Measurements from ENCODE around the gene AOPEP. TPM values are rescaled to one million over a fixed set of nuclear protein-coding genes. Genes with fewer than 3 reads are reported as not detected.

AOPEP gene
- total RNA-seq, 1 experiment from 2014 or later = 119 TPM

GRCh38 chr9:94817291-94818177, 91.0 kb downstream of the AOPEP start:
- DNase-seq (ENCODE audit: low read depth) = no peak

GRCh38 chr9:94818178-94818541, 91.7 kb downstream of the AOPEP start:
- peak; percentile 72 for DNase-seq (ENCODE audit: low read depth)

GRCh38 chr9:94819161-94819687, 92.7 kb downstream of the AOPEP start:
- no peak for DNase-seq (ENCODE audit: low read depth)

GRCh38 chr9:94821098-94821887, 94.8 kb downstream of the AOPEP start:
- no peak for DNase-seq (ENCODE audit: low read depth)

GRCh38 chr9:94822273-94822672, 95.8 kb downstream of the AOPEP start:
- DNase-seq (ENCODE audit: low read depth) = no peak

GRCh38 chr9:94823710-94824109, 97.2 kb downstream of the AOPEP start:
- DNase-seq (ENCODE audit: low read depth) = no peak

- DNase-seq (ENCODE audit: low read depth) = no peak
Observed at GRCh38 chr9:94824411-94824810, 97.9 kb downstream of the AOPEP start.

GRCh38 chr9:94824913-94825610, 98.6 kb downstream of the AOPEP start:
- no peak for DNase-seq (ENCODE audit: low read depth)

- DNase-seq (ENCODE audit: low read depth) = no peak
Observed at GRCh38 chr9:94825611-94825958, 99.1 kb downstream of the AOPEP start.

GRCh38 chr9:94826044-94826443, 99.5 kb downstream of the AOPEP start:
- DNase-seq (ENCODE audit: low read depth) = no peak

- no peak for DNase-seq (ENCODE audit: low read depth)
Observed at GRCh38 chr9:94826644-94827410, 100.3 kb downstream of the AOPEP start.

GRCh38 chr9:94827584-94828304, 101.2 kb downstream of the AOPEP start:
- DNase-seq (ENCODE audit: low read depth) = peak; percentile 64

GRCh38 chr9:94829380-94830070, 103.0 kb downstream of the AOPEP start:
- no peak for DNase-seq (ENCODE audit: low read depth)

GRCh38 chr9:94830071-94830604, 103.6 kb downstream of the AOPEP start:
- peak; percentile 55 for DNase-seq (ENCODE audit: low read depth)

- DNase-seq (ENCODE audit: low read depth) = no peak
Observed at GRCh38 chr9:94833802-94834201, 107.3 kb downstream of the AOPEP start.

GRCh38 chr9:94837404-94837803, 110.9 kb downstream of the AOPEP start:
- no peak for DNase-seq (ENCODE audit: low read depth)

- DNase-seq (ENCODE audit: low read depth) = no peak
Observed at GRCh38 chr9:94839398-94839797, 112.9 kb downstream of the AOPEP start.

- no peak for DNase-seq (ENCODE audit: low read depth)
Observed at GRCh38 chr9:94840738-94841137, 114.2 kb downstream of the AOPEP start.

GRCh38 chr9:94843134-94843533, 116.6 kb downstream of the AOPEP start:
- DNase-seq (ENCODE audit: low read depth) = no peak

GRCh38 chr9:94846739-94847138, 120.2 kb downstream of the AOPEP start:
- DNase-seq (ENCODE audit: low read depth) = no peak

Measured in RPMI7951 (cell line).